ENCODE data around the gene MUS81.
A peak's percentile ranks its signal among the peaks of the same experiment; 100 is the strongest.

MUS81 gene

GRCh38 chr11:65857853-65858680, 2.2 kb upstream of the MUS81 start, which contains the start of gene CFL1:
Gene CFL1 (minus strand): TSS chr11:65858180. CDS start chr11:65858099, 81 bp downstream.
- peak within 1 kb of the TSS; percentile 90 for H2AFZ ChIP-seq (ENCODE audit: low read length)
- H3K9ac ChIP-seq (ENCODE audit: low read length), result peak within 1 kb of the TSS; percentile 93
- peaks cover 29% of the 10 kb centered on the region for H3K36me3 ChIP-seq (replicated peaks; ENCODE audit: insufficient read depth, low read length)
- peak within 1 kb of the TSS; percentile 96 for H3K4me2 ChIP-seq (ENCODE audit: low read depth, low read length)
- TF ChIP-seq EZH2phosphoT487 (IDR thresholded peaks at IDR 0.05; ENCODE audit: low read length) (no peak), EZH2 (optimal IDR thresholded peaks at IDR 0.05; ENCODE audit: low read depth, low read length) (no peak)
- TF ChIP-seq, protein P1, sequence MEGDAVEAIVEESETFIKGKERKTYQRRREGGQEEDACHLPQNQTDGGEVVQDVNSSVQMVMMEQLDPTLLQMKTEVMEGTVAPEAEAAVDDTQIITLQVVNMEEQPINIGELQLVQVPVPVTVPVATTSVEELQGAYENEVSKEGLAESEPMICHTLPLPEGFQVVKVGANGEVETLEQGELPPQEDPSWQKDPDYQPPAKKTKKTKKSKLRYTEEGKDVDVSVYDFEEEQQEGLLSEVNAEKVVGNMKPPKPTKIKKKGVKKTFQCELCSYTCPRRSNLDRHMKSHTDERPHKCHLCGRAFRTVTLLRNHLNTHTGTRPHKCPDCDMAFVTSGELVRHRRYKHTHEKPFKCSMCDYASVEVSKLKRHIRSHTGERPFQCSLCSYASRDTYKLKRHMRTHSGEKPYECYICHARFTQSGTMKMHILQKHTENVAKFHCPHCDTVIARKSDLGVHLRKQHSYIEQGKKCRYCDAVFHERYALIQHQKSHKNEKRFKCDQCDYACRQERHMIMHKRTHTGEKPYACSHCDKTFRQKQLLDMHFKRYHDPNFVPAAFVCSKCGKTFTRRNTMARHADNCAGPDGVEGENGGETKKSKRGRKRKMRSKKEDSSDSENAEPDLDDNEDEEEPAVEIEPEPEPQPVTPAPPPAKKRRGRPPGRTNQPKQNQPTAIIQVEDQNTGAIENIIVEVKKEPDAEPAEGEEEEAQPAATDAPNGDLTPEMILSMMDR (IDR thresholded peaks at IDR 0.05; ENCODE audit: low read length), result no peak
- peaks cover 59% of the 10 kb centered on the region for H3F3A ChIP-seq (ENCODE audit: insufficient read depth, low read length)
- no peaks in the 10 kb centered on the region for H3K9me3 ChIP-seq (replicated peaks; ENCODE audit: insufficient read depth, low read length)
- no peaks in the 10 kb centered on the region for H3K9me2 ChIP-seq (replicated peaks; ENCODE audit: insufficient read depth, low read length)
- peaks cover 28% of the 10 kb centered on the region for H4K20me1 ChIP-seq (ENCODE audit: insufficient read depth, low read length)
- H3K27ac ChIP-seq (ENCODE audit: low read length), result peak within 1 kb of the TSS; percentile 86; the same call in 1 of the 2 replicates
- DNase-seq, result peak; percentile 97
- H3K27me3 ChIP-seq (replicated peaks; ENCODE audit: insufficient read depth, low read length), result no peaks in the 10 kb centered on the region
- H3K4me1 ChIP-seq (ENCODE audit: low read length), result peaks cover 16% of the 10 kb centered on the region
- peaks cover 65% of the 10 kb centered on the region for H3K79me2 ChIP-seq (ENCODE audit: low read length)
- H3K4me3 ChIP-seq (ENCODE audit: low read length), result peak within 1 kb of the TSS; percentile 99

DNA sequence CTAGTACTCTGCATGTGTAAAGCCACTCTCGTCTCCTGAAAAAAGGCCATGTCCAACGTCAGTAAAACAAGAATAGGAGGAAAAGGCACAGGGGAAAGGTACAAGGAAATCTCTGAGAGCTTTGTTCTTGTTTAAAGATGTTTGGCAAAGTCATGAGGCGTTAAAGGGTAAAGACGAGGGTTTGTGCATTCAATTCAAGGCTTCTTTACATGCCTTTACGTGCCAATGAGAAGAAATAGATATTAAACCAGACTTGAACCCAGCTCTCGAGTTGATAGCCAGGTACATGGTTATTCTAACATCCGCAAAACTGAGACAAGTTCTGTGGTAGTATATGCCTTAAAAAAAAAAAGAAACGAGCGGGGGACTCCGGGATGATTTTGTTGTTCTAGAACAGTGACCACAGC, 1.5 kb upstream of the MUS81 start:
- peak overlapping the region; percentile 96 for H3K4me2 ChIP-seq (ENCODE audit: low read depth, low read length)
- H3K36me3 ChIP-seq (replicated peaks; ENCODE audit: insufficient read depth, low read length), result peaks cover 29% of the 10 kb centered on the region
- peak overlapping the region; percentile 99 for H3K4me3 ChIP-seq (ENCODE audit: low read length)
- peaks cover 16% of the 10 kb centered on the region for H3K4me1 ChIP-seq (ENCODE audit: low read length)
- no peaks in the 10 kb centered on the region for H3K9me3 ChIP-seq (replicated peaks; ENCODE audit: insufficient read depth, low read length)
- H3K9me2 ChIP-seq (replicated peaks; ENCODE audit: insufficient read depth, low read length), result no peaks in the 10 kb centered on the region
- peaks cover 53% of the 10 kb centered on the region for H3F3A ChIP-seq (ENCODE audit: insufficient read depth, low read length)
- peaks cover 28% of the 10 kb centered on the region for H4K20me1 ChIP-seq (ENCODE audit: insufficient read depth, low read length)
- H3K27me3 ChIP-seq (replicated peaks; ENCODE audit: insufficient read depth, low read length), result no peaks in the 10 kb centered on the region
- H3K9ac ChIP-seq (ENCODE audit: low read length), result peak overlapping the region; percentile 93; the same call in 1 of the 2 replicates
- TF ChIP-seq EZH2 (optimal IDR thresholded peaks at IDR 0.05; ENCODE audit: low read depth, low read length) (no peak), EZH2phosphoT487 (IDR thresholded peaks at IDR 0.05; ENCODE audit: low read length) (no peak)
- peak overlapping the region; percentile 90 for H2AFZ ChIP-seq (ENCODE audit: low read length)
- peaks cover 70% of the 10 kb centered on the region for H3K79me2 ChIP-seq (ENCODE audit: low read length)
- DNase-seq, result no peak
- H3K27ac ChIP-seq (ENCODE audit: low read length), result peak overlapping the region; percentile 86; the same call in 1 of the 2 replicates

- Histone ChIP-seq H2AFZ (ENCODE audit: low read length) (peak overlapping the region; percentile 90), H3K79me2 (ENCODE audit: low read length) (peaks cover 65% of the 10 kb centered on the region), H3K9ac (ENCODE audit: low read length) (peak overlapping the region; percentile 93), H3F3A (ENCODE audit: insufficient read depth, low read length) (peaks cover 47% of the 10 kb centered on the region), H3K4me1 (ENCODE audit: low read length) (peaks cover 16% of the 10 kb centered on the region), H3K9me3 (replicated peaks; ENCODE audit: insufficient read depth, low read length) (no peaks in the 10 kb centered on the region), H3K36me3 (replicated peaks; ENCODE audit: insufficient read depth, low read length) (peaks cover 23% of the 10 kb centered on the region), H3K27me3 (replicated peaks; ENCODE audit: insufficient read depth, low read length) (no peaks in the 10 kb centered on the region), H3K4me2 (ENCODE audit: low read depth, low read length) (peak overlapping the region; percentile 96), H4K20me1 (ENCODE audit: insufficient read depth, low read length) (peaks cover 25% of the 10 kb centered on the region), H3K9me2 (replicated peaks; ENCODE audit: insufficient read depth, low read length) (no peaks in the 10 kb centered on the region), H3K27ac (ENCODE audit: low read length) (peak overlapping the region; percentile 86), H3K4me3 (ENCODE audit: low read length) (peak overlapping the region; percentile 99)
- DNase-seq, result peak; percentile 99
- no peak for TF ChIP-seq EZH2phosphoT487 (IDR thresholded peaks at IDR 0.05; ENCODE audit: low read length)
- TF ChIP-seq, protein P1 (IDR thresholded peaks at IDR 0.05; ENCODE audit: low read length), result peak; percentile 12; the same call in 1 of the 2 replicates
Observed at GRCh38 chr11:65859095-65859811, 980 bp upstream of the MUS81 start.
